ENCODE data around the gene TMEM209.

Gene TMEM209

GRCh38 chr7:130136579-130137167 is 68.5 kb downstream of the TMEM209 start:
- no peak overlapping the region for H3K27ac ChIP-seq (replicated peaks)

GRCh38 chr7:130135208-130136205 is 69.7 kb downstream of the TMEM209 start:
- TF ChIP-seq GABPA (IDR thresholded peaks at IDR 0.05; ENCODE audit: low read depth) (no peak), SPI1 (IDR thresholded peaks at IDR 0.05; ENCODE audit: borderline replicate concordance, low read depth) (no peak), CTCF (IDR thresholded peaks at IDR 0.05; ENCODE audit: insufficient read depth, low read length) (no peak), POLR2AphosphoS5 (IDR thresholded peaks at IDR 0.05; ENCODE audit: low read depth) (no peak), REST (IDR thresholded peaks at IDR 0.05; ENCODE audit: insufficient replicate concordance, low read depth) (no peak)
- no peak overlapping the region for H3K27ac ChIP-seq (replicated peaks)
- H3K27me3 ChIP-seq (ENCODE audit: insufficient read depth, poor library complexity, severe bottlenecking): no peaks in the 10 kb centered on the region
- DNase-seq (ENCODE audit: low read depth in 1 of 2, low spot score in 1 of 2): no peak
- H3K4me3 ChIP-seq (replicated peaks; ENCODE audit: insufficient read depth, low read length): no peak overlapping the region

More at GRCh38 chr7:130136579-130137167, 68.5 kb downstream of the TMEM209 start:
- TF ChIP-seq SPI1 (IDR thresholded peaks at IDR 0.05; ENCODE audit: borderline replicate concordance, low read depth): no peak
- no peak for TF ChIP-seq POLR2AphosphoS5 (IDR thresholded peaks at IDR 0.05; ENCODE audit: low read depth)
- no peak for TF ChIP-seq CTCF (IDR thresholded peaks at IDR 0.05; ENCODE audit: insufficient read depth, low read length)
- no peak for TF ChIP-seq GABPA (IDR thresholded peaks at IDR 0.05; ENCODE audit: low read depth)
- TF ChIP-seq REST (IDR thresholded peaks at IDR 0.05; ENCODE audit: insufficient replicate concordance, low read depth): no peak
- Histone ChIP-seq H3K4me3 (replicated peaks; ENCODE audit: insufficient read depth, low read length) (no peak overlapping the region), H3K27me3 (ENCODE audit: insufficient read depth, poor library complexity, severe bottlenecking) (no peaks in the 10 kb centered on the region)
- DNase-seq (ENCODE audit: low read depth in 1 of 2, low spot score in 1 of 2): no peak

- no peak overlapping the region for H3K4me3 ChIP-seq (replicated peaks; ENCODE audit: insufficient read depth, low read length)
- no peak for TF ChIP-seq SPI1 (IDR thresholded peaks at IDR 0.05; ENCODE audit: borderline replicate concordance, low read depth)
- no peak for TF ChIP-seq GABPA (IDR thresholded peaks at IDR 0.05; ENCODE audit: low read depth)
- no peak for TF ChIP-seq REST (IDR thresholded peaks at IDR 0.05; ENCODE audit: insufficient replicate concordance, low read depth)
- TF ChIP-seq POLR2AphosphoS5 (IDR thresholded peaks at IDR 0.05; ENCODE audit: low read depth): no peak
- TF ChIP-seq CTCF (IDR thresholded peaks at IDR 0.05; ENCODE audit: insufficient read depth, low read length): no peak
- H3K27me3 ChIP-seq (ENCODE audit: insufficient read depth, poor library complexity, severe bottlenecking): no peaks in the 10 kb centered on the region
- H3K27ac ChIP-seq (replicated peaks): no peak overlapping the region
- DNase-seq (ENCODE audit: low read depth in 1 of 2, low spot score in 1 of 2): no peak
Measured at GRCh38 chr7:130134726-130135125, 70.5 kb downstream of the TMEM209 start.

Measured in HL-60 (cell line).